Measurements from ENCODE around the gene PNPLA2. TPM values are rescaled to one million over a fixed set of nuclear protein-coding genes. Genes with fewer than 3 reads are reported as not detected.

Gene PNPLA2
- polyA plus RNA-seq, 3 donors from 2014 or later: 10.9 to 42.3 (median 23.4) TPM

- Mint-ChIP-seq H3K27me3 (ENCODE audit: low read depth in 3 of 3) (peaks cover 0 to 5% (median 2%) of the 10 kb centered on the region in 3 donors), H3K4me3 (no peak overlapping the region), H3K36me3 (peaks cover 0 to 3% (median 0%) of the 10 kb centered on the region in 3 donors), H3K9me3 (no peaks in the 10 kb centered on the region), H3K4me1 (peaks cover 2 to 3% of the 10 kb centered on the region in 2 donors), H3K27ac (peak overlapping the region in 2 of 6 donors; percentile 49 to 65)
- no peak for DNase-seq
Measured at GRCh38 chr11:790721-791564, 27.8 kb upstream of the PNPLA2 start.

- no peak overlapping the region for H3K4me3 Mint-ChIP-seq
- H3K27me3 Mint-ChIP-seq (ENCODE audit: low read depth in 3 of 3): peaks cover 0 to 6% (median 2%) of the 10 kb centered on the region in 3 donors
- H3K27ac Mint-ChIP-seq: no peak overlapping the region
- no peaks in the 10 kb centered on the region for H3K9me3 Mint-ChIP-seq
- no peak for DNase-seq
- peaks cover 10 to 12% of the 10 kb centered on the region in 2 donors for H3K4me1 Mint-ChIP-seq
- H3K36me3 Mint-ChIP-seq: peaks cover 0 to 3% (median 0%) of the 10 kb centered on the region in 3 donors
Measured at GRCh38 chr11:791658-792534, 26.8 kb upstream of the PNPLA2 start.

GRCh38 chr11:792535-792821 lies 26.2 kb upstream of the PNPLA2 start:
- H3K36me3 Mint-ChIP-seq: peaks cover 0 to 3% (median 0%) of the 10 kb centered on the region in 3 donors
- no peak overlapping the region for H3K27ac Mint-ChIP-seq
- H3K9me3 Mint-ChIP-seq: no peaks in the 10 kb centered on the region
- no peak for DNase-seq
- peaks cover 2 to 10% (median 3%) of the 10 kb centered on the region in 3 donors for H3K27me3 Mint-ChIP-seq (ENCODE audit: low read depth in 3 of 3)
- no peak overlapping the region for H3K4me3 Mint-ChIP-seq
- peaks cover 10 to 16% of the 10 kb centered on the region in 2 donors for H3K4me1 Mint-ChIP-seq

- Mint-ChIP-seq H3K27ac (no peak overlapping the region), H3K9me3 (no peaks in the 10 kb centered on the region), H3K36me3 (peaks cover 0 to 3% (median 0%) of the 10 kb centered on the region in 3 donors), H3K4me1 (peaks cover 10 to 16% of the 10 kb centered on the region in 2 donors), H3K27me3 (ENCODE audit: low read depth in 3 of 3) (peaks cover 2 to 8% (median 3%) of the 10 kb centered on the region in 3 donors), H3K4me3 (no peak overlapping the region)
- DNase-seq: no peak
Measured at GRCh38 chr11:792873-793272, 25.8 kb upstream of the PNPLA2 start.

DNA sequence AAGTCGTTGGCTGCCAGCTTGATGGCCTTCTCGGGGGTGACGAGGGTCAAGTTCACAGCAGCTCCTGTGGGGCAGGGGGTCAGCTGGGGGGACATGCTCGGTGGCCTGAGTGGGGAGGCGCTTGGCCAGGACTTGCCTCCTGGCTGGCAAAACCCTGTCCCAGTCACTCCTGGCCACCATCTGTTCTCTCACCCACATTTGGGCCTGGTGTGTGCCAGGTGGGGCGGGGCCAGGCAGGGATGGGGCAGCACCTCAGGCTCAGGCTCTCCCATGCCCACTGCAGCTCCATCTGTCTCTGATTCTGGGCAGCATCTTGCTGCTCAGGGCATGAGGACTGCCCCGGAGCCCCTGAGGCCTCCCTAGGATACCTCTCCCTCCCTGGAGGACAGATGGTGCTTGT lies 25.2 kb upstream of the PNPLA2 start:
- peaks cover 2 to 6% (median 3%) of the 10 kb centered on the region in 3 donors for H3K27me3 Mint-ChIP-seq (ENCODE audit: low read depth in 3 of 3)
- DNase-seq: no peak
- peak overlapping the region in 2 of 5 donors; percentile 14 to 27 for H3K4me3 Mint-ChIP-seq
- H3K4me1 Mint-ChIP-seq: peaks cover 10 to 16% of the 10 kb centered on the region in 2 donors
- no peaks in the 10 kb centered on the region for H3K9me3 Mint-ChIP-seq
- peak overlapping the region in 1 of 6 donors; percentile 34 for H3K27ac Mint-ChIP-seq
- peaks cover 0 to 3% (median 0%) of the 10 kb centered on the region in 3 donors for H3K36me3 Mint-ChIP-seq

DNA sequence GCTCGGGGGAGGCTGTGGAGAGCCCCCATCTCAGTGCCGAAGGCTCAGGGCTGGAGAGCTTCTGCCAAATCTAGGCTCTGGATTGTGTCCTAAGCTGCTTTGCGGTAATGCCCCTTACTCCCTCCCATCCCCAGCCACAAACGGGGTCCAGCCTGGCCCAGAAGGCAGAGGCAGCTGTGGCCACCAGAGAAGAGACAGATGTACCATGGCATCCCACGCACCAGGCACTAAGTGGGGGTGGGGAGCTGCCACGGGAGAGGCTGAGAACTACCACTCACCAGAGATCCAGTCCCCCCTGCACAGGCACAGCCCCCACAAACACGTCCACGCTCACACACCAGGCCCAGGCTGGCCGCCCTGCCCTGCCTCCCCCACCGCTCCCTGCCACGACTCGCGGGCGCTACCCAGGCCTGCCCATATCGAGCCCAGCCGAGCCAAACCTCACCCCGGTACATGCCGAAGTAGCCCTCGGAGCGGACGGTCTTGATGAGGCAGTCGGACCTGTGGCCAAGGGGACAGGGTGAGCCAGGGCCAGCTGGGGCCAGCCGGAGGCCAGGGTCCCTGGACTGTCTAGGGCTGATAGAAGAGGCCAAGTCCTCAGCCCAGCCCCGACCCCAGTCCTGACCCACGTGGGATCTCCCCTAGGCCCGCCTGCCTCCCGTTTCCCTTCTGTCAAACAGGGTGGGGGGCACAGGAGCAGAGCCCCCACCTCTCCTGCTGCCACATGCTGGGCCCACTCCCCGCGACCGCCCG lies 24.5 kb upstream of the PNPLA2 start:
- Mint-ChIP-seq H3K27me3 (ENCODE audit: low read depth in 3 of 3) (peaks cover 0 to 6% (median 3%) of the 10 kb centered on the region in 3 donors), H3K9me3 (no peaks in the 10 kb centered on the region), H3K36me3 (peaks cover 0 to 3% (median 0%) of the 10 kb centered on the region in 3 donors), H3K27ac (peak overlapping the region in 1 of 6 donors; percentile 34), H3K4me3 (peak overlapping the region in 2 of 5 donors; percentile 18 to 38), H3K4me1 (peaks cover 10 to 16% of the 10 kb centered on the region in 2 donors)
- DNase-seq: no peak

DNA sequence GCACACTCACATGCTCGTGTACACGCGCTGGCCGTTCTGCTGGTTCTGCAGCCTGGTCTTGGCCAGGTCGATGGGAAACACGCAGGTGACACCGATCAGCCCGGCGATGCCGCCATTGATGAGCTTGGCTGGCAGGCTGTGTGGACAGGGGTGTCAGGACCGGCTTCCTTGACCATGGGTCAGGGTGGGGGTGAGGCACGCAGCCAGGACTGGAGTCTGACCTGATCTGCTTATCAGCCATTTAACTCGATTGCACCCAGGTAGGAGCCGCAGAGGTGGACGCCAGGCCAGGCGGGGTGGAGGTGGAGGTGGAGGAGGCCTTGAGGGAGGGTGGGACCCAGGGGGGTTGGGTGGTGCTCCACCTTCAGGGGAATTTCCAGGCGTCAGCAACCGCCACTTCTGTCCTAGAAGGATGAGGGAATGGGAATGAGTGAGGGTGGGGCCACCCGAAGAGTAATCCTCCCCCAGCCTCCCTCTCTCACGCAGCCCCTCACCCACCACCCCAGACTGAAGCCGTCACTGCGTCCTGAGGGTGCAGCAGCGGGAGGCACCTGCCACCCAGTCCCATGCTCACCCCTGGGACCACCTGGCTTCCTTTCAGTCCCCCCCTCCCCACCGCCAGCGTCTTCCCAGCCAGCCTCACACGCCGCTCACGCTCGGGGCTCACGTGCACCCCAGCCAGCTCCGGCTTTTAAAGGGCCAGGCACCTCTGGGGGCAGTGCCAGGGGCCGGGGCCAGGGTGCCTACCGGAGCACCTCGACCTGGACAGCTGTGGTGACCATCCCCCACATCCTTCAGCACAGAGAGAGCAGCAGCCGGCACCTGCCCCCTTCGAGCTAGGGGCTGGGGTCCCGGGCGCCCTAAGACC lies 23.7 kb upstream of the PNPLA2 start:
- Mint-ChIP-seq H3K27me3 (ENCODE audit: low read depth in 3 of 3) (peaks cover 0 to 6% (median 3%) of the 10 kb centered on the region in 3 donors), H3K27ac (peak overlapping the region in 3 of 6 donors; percentile 36 to 95 (median 51)), H3K4me3 (peak overlapping the region; percentile 25 to 92 (median 48)), H3K9me3 (no peaks in the 10 kb centered on the region), H3K4me1 (peaks cover 10 to 15% of the 10 kb centered on the region in 2 donors), H3K36me3 (peaks cover 0 to 3% (median 0%) of the 10 kb centered on the region in 3 donors)
- DNase-seq: no peak

- Mint-ChIP-seq H3K27me3 (ENCODE audit: low read depth in 3 of 3) (peaks cover 0 to 5% (median 3%) of the 10 kb centered on the region in 3 donors), H3K4me1 (peaks cover 10 to 15% of the 10 kb centered on the region in 2 donors), H3K36me3 (peaks cover 0 to 3% (median 0%) of the 10 kb centered on the region in 3 donors), H3K4me3 (peak overlapping the region; percentile 90 to 95 (median 92)), H3K9me3 (no peaks in the 10 kb centered on the region), H3K27ac (peak overlapping the region; percentile 92 to 97 (median 94))
- peak; percentile 73 to 78 (median 77) for DNase-seq
Measured at GRCh38 chr11:795634-796564, 22.8 kb upstream of the PNPLA2 start.

DNA sequence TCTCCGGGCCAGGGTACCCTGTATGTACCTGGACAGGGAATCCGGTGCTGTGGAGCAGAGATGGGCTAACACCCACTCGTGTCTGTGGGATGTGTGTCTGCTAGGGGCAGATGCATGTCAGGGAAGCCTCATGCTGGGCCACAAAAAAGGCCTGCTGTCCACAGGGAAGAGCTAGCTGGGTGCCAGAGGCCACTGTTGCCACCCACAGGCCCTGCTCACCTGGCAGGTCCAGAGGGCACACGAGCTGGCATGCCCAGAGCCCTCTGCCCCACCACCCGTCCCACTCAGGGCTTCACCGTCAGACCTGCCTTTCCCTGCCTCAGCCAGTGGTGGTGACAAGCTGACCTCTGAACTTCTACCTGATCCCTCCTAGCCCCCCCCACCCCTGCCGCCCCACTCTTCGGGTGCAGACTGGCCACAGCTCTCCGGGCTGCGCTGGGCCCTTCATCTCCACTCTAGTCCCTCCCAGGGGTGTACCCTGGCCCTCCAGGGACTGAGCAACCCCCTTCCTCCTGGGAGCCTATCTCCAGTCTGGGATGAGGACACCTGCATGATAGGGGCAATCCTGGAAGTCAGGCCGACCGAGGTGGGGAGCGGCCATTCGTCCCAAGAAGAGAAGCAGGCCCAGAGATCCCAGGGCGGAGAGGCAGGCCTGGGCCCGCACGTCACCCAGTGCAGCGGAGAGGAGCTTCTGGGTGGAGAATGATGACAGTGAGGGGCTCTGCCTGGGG lies 22.0 kb upstream of the PNPLA2 start:
- peaks cover 10 to 15% of the 10 kb centered on the region in 2 donors for H3K4me1 Mint-ChIP-seq
- no peaks in the 10 kb centered on the region for H3K36me3 Mint-ChIP-seq
- DNase-seq: no peak
- no peaks in the 10 kb centered on the region for H3K9me3 Mint-ChIP-seq
- peak overlapping the region; percentile 92 to 97 (median 94) for H3K27ac Mint-ChIP-seq
- peak overlapping the region; percentile 90 to 95 (median 92) for H3K4me3 Mint-ChIP-seq
- H3K27me3 Mint-ChIP-seq (ENCODE audit: low read depth in 3 of 3): peaks cover 0 to 5% (median 3%) of the 10 kb centered on the region in 3 donors

- no peaks in the 10 kb centered on the region for H3K9me3 Mint-ChIP-seq
- peak overlapping the region; percentile 92 to 97 (median 94) for H3K27ac Mint-ChIP-seq
- peaks cover 0 to 5% (median 3%) of the 10 kb centered on the region in 3 donors for H3K27me3 Mint-ChIP-seq (ENCODE audit: low read depth in 3 of 3)
- DNase-seq: peak; percentile 79 to 82 (median 82)
- peaks cover 10 to 15% of the 10 kb centered on the region in 2 donors for H3K4me1 Mint-ChIP-seq
- H3K36me3 Mint-ChIP-seq: no peaks in the 10 kb centered on the region
- peak overlapping the region; percentile 90 to 95 (median 92) for H3K4me3 Mint-ChIP-seq
Measured at GRCh38 chr11:797296-798092, 21.2 kb upstream of the PNPLA2 start.

All from immature natural killer cell (primary cell).